Measurements from ENCODE around the gene SLC9A5.

The SLC9A5 gene

GRCh38 chr16:67302076-67302475 is 53.3 kb downstream of the SLC9A5 start:
- H3K4me3 ChIP-seq (ENCODE audit: low read depth, low read length) = no peak overlapping the region
- TF ChIP-seq, protein P1, sequence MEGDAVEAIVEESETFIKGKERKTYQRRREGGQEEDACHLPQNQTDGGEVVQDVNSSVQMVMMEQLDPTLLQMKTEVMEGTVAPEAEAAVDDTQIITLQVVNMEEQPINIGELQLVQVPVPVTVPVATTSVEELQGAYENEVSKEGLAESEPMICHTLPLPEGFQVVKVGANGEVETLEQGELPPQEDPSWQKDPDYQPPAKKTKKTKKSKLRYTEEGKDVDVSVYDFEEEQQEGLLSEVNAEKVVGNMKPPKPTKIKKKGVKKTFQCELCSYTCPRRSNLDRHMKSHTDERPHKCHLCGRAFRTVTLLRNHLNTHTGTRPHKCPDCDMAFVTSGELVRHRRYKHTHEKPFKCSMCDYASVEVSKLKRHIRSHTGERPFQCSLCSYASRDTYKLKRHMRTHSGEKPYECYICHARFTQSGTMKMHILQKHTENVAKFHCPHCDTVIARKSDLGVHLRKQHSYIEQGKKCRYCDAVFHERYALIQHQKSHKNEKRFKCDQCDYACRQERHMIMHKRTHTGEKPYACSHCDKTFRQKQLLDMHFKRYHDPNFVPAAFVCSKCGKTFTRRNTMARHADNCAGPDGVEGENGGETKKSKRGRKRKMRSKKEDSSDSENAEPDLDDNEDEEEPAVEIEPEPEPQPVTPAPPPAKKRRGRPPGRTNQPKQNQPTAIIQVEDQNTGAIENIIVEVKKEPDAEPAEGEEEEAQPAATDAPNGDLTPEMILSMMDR (IDR thresholded peaks at IDR 0.05; ENCODE audit: insufficient read depth, low read depth, low read length, missing control alignments) = no peak
- DNase-seq (ENCODE audit: low read depth) = no peak

DNA sequence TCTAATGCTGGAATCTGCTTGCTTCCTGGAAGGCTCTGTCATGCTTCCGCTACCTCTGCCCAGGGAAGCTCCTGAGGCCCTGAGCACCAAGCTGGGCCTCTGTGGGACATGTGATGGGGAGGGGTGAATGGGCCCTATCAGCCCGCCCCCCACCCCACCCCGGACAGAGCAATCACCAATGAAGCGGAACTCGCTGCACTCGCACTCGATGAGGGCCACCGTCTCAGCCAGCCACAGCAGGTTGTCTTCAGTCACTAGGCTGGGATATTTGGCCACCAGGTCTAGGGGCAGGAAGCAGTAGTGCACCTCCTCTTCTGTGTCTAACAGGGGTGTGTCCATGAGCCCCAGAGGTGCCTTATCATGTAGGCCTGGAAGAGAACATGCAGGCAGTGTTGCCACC is 54.2 kb downstream of the SLC9A5 start:
- no peak for DNase-seq (ENCODE audit: low read depth)
- no peak overlapping the region for H3K4me3 ChIP-seq (ENCODE audit: low read depth, low read length)
- TF ChIP-seq, protein P1 (IDR thresholded peaks at IDR 0.05; ENCODE audit: insufficient read depth, low read depth, low read length, missing control alignments) = no peak

- no peak for DNase-seq (ENCODE audit: low read depth)
- TF ChIP-seq, protein P1 (IDR thresholded peaks at IDR 0.05; ENCODE audit: insufficient read depth, low read depth, low read length, missing control alignments) = no peak
- H3K4me3 ChIP-seq (ENCODE audit: low read depth, low read length) = no peak overlapping the region
Measured at GRCh38 chr16:67304020-67304419, 55.2 kb downstream of the SLC9A5 start.

DNA sequence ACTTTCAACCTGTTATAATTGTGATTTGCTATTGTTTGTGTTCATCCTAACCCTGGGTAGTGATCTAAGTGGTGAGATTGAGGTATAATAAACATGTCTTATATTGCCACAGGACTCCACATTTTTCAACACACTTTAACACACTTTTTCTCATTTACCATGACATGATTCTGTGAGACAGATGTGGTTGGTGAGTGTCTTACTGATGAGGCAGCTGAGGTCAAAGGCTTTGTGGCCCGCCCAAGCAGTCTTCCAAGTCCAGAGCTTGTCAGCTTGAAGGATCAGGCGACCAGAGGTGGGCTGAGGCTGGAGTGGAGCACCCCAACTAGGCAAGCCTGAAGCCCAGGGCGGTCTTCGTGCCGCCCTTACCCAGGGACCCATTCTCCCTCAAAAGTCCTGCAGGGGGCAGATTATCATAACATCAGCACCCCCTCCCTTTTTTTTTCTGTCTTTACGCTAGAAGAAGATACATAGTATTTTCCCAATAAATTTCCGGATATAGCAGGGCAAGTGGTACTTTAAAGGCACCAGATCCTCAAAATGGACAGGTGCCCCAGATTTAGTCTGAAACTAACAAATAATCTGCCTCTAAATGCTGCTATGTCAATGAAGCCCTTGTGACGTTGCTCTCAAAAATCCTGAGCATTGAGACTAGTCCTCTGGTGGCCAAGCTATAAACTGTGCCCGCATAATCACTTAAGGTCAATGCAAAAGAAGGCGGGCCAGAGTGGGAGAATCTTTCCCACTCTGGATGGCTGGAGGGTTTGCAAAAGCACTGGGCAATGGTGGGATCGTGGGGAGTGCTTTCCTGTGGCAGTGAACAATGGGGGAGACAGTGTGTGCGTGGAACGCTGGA is 56.7 kb downstream of the SLC9A5 start:
- DNase-seq (ENCODE audit: low read depth) = no peak

GRCh38 chr16:67310561-67310960 is 61.8 kb downstream of the SLC9A5 start:
- TF ChIP-seq, protein P1 (IDR thresholded peaks at IDR 0.05; ENCODE audit: insufficient read depth, low read depth, low read length, missing control alignments) = no peak
- no peak for DNase-seq (ENCODE audit: low read depth)
- H3K4me3 ChIP-seq (ENCODE audit: low read depth, low read length) = no peak overlapping the region

More for the DNA sequence above, 56.7 kb downstream of the SLC9A5 start:
- H3K4me3 ChIP-seq (ENCODE audit: low read depth, low read length) = no peak overlapping the region
- TF ChIP-seq, protein P1 (IDR thresholded peaks at IDR 0.05; ENCODE audit: insufficient read depth, low read depth, low read length, missing control alignments) = no peak

DNA sequence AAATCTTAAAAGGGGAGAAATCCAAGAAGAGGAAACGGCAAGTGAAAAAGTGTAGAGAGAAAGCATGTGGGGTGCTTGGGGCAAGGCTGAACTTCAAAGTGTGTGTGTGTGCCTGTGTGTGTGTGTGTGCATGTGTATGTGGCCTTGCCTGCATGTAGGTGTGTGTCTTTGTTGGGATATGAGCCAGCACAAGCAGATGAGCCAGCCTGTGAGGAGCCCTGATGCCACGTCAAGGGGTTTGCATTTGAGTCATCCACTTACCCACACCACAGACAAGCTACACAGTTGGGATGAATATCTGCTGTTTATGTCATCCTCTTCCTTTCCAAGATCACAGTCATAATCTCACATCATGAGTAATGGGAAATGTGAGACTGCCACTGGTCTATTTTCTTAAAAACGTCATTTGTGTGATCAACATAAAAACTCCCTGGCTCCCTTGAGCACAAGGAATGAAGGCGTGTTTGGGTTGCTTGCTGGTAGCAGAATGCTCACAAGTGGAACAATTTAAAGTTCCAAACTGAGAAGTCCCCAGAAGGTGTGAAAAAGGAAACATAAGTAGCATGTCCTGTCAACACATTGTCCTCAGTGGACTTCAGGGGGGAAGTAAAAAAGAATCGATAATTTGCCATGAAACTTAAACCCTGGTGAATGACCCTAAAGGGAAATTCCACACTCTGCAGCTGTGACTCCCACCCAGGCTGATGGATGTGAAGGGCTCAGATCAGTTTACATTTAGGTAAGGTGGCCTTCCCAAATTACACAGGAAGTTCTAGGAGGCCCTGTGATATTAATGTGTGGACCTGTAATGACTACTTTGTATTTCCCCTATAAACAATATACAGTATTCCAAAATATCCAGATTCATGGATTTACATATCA is 63.1 kb downstream of the SLC9A5 start:
- peak; percentile 93 for DNase-seq (ENCODE audit: low read depth)
- TF ChIP-seq, protein P1 (IDR thresholded peaks at IDR 0.05; ENCODE audit: insufficient read depth, low read depth, low read length, missing control alignments) = no peak
- no peak overlapping the region for H3K4me3 ChIP-seq (ENCODE audit: low read depth, low read length)
